Measurements from ENCODE around the gene SIK3. TPM values are rescaled to one million over a fixed set of nuclear protein-coding genes. Genes with fewer than 3 reads are reported as not detected.

Gene SIK3
- polyA plus RNA-seq, 1 experiment: 7.3 TPM

DNA sequence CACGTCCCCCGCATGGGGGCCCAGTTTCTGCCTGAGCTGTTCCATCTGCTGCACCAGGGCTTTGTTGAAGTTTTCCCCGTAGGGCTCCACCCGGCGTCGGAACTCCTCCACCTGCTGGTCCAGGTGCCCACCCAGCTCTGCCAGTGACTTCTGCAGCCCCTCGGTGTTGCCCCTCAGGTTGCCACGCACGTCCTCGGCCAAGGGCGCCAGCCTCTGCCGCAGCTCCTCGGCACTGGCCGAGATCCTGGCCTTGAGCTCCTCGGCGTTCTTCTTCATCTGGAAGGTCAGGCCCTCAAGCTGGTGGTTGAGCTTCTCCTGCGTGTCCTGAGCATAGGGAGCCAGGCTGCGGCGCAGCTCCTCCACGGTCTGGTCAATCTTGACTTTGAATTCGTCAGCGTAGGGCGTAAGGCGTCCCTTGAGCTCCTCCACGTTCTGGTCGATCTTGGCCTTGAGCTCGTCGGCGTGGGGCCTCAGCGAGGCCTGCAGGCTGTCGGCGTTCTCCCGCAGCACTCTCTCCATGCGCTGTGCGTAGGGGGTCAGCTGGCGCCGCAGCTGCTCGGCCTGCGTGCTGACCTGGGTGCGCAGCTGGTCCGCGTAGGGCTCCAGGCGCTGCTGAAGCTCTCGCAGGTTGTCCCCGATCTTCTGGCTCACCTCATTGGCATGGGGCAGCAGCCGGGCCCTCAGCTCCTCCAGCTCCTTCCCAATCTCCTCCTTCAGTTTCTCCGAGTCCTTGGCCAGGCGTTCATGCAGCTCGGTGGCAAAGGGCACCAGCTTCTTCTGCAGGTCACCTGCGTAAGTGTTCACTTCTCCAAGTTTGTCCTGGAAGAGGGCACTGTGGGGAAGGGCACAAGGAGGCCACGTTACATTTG, 276.9 kb downstream of the SIK3 start:
- TF ChIP-seq, protein P1, sequence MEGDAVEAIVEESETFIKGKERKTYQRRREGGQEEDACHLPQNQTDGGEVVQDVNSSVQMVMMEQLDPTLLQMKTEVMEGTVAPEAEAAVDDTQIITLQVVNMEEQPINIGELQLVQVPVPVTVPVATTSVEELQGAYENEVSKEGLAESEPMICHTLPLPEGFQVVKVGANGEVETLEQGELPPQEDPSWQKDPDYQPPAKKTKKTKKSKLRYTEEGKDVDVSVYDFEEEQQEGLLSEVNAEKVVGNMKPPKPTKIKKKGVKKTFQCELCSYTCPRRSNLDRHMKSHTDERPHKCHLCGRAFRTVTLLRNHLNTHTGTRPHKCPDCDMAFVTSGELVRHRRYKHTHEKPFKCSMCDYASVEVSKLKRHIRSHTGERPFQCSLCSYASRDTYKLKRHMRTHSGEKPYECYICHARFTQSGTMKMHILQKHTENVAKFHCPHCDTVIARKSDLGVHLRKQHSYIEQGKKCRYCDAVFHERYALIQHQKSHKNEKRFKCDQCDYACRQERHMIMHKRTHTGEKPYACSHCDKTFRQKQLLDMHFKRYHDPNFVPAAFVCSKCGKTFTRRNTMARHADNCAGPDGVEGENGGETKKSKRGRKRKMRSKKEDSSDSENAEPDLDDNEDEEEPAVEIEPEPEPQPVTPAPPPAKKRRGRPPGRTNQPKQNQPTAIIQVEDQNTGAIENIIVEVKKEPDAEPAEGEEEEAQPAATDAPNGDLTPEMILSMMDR (IDR thresholded peaks at IDR 0.05; ENCODE audit: insufficient read depth, low read depth, low read length): no peak
- no peak for DNase-seq (ENCODE audit: low read depth)
- no peak overlapping the region for H3K4me3 ChIP-seq (ENCODE audit: low read depth, low read length)
- ChIA-PET POLR2A (no interaction called here), CTCF (interaction anchor here (1.1 to 1.5 kb wide), 2 partner anchors 15 to 89 kb away, joined by 4 to 5 read pairs; no protein-coding TSS in a partner anchor)
- no peaks in the 10 kb centered on the region for H3K36me3 ChIP-seq (ENCODE audit: control insufficient read depth, insufficient read depth, low read length)
- H3K27me3 ChIP-seq (ENCODE audit: control insufficient read depth, insufficient read depth, low read length): no peaks in the 10 kb centered on the region

- ChIA-PET CTCF (interaction anchor here (1.3 kb wide), 1 partner anchor 28 kb away, joined by 3 read pairs; the partner anchor contains the start of gene APOA5), POLR2A (no interaction called here)
- TF ChIP-seq, protein P1 (IDR thresholded peaks at IDR 0.05; ENCODE audit: insufficient read depth, low read depth, low read length): no peak
- no peaks in the 10 kb centered on the region for H3K36me3 ChIP-seq (ENCODE audit: control insufficient read depth, insufficient read depth, low read length)
- H3K27me3 ChIP-seq (ENCODE audit: control insufficient read depth, insufficient read depth, low read length): no peaks in the 10 kb centered on the region
- DNase-seq (ENCODE audit: low read depth): no peak
- H3K4me3 ChIP-seq (ENCODE audit: low read depth, low read length): no peak overlapping the region
These were observed 279.2 kb downstream of the SIK3 start for GRCh38 chr11:116819049-116819448.

- no peak for DNase-seq (ENCODE audit: low read depth)
- CTCF ChIA-PET: no interaction called here
These were observed 283.7 kb downstream of the SIK3 start for GRCh38 chr11:116814502-116814901.

GRCh38 chr11:116813781-116814471, 284.3 kb downstream of the SIK3 start:
- no peaks in the 10 kb centered on the region for H3K27me3 ChIP-seq (ENCODE audit: control insufficient read depth, insufficient read depth, low read length)
- no peaks in the 10 kb centered on the region for H3K36me3 ChIP-seq (ENCODE audit: control insufficient read depth, insufficient read depth, low read length)
- no peak for DNase-seq (ENCODE audit: low read depth)
- ChIA-PET CTCF (interaction anchor here (0.7 to 1.4 kb wide), 4 partner anchors 22 to 292 kb away, joined by 4 to 6 read pairs (median 4); partner anchors contain the start of gene APOA5), POLR2A (no interaction called here)
- TF ChIP-seq, protein P1 (IDR thresholded peaks at IDR 0.05; ENCODE audit: insufficient read depth, low read depth, low read length): no peak
- no peak overlapping the region for H3K4me3 ChIP-seq (ENCODE audit: low read depth, low read length)

More at GRCh38 chr11:116814502-116814901, 283.7 kb downstream of the SIK3 start:
- POLR2A ChIA-PET: no interaction called here
- no peaks in the 10 kb centered on the region for H3K36me3 ChIP-seq (ENCODE audit: control insufficient read depth, insufficient read depth, low read length)
- TF ChIP-seq, protein P1 (IDR thresholded peaks at IDR 0.05; ENCODE audit: insufficient read depth, low read depth, low read length): no peak
- H3K4me3 ChIP-seq (ENCODE audit: low read depth, low read length): no peak overlapping the region
- H3K27me3 ChIP-seq (ENCODE audit: control insufficient read depth, insufficient read depth, low read length): no peaks in the 10 kb centered on the region

DNA sequence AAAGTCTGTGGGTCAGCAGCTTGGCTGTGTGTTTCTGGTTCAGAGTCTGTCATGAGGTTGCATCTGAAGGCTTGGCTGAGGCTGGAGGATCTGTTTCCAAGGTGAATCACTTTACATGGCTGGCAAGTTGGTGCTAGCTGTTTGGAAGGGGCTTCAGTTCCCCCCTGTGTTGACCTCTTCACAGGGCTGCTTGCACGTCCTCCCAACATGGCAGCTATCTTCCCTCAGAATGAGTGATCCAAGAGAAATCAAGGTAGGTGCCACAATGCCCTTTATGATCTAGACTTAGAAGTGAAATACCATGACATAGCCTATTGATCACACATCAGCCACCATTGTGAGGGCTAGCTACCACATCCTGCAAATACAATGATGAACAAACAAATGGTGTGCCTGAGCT, 285.1 kb downstream of the SIK3 start:
- DNase-seq (ENCODE audit: low read depth): no peak
- TF ChIP-seq, protein P1 (IDR thresholded peaks at IDR 0.05; ENCODE audit: insufficient read depth, low read depth, low read length): no peak
- ChIA-PET POLR2A (no interaction called here), CTCF (interaction anchor here (0.7 to 1.4 kb wide), 5 partner anchors 22 to 293 kb away, joined by 3 to 6 read pairs (median 4); partner anchors contain the start of gene APOA5)
- H3K4me3 ChIP-seq (ENCODE audit: low read depth, low read length): no peak overlapping the region
- H3K36me3 ChIP-seq (ENCODE audit: control insufficient read depth, insufficient read depth, low read length): no peaks in the 10 kb centered on the region
- H3K27me3 ChIP-seq (ENCODE audit: control insufficient read depth, insufficient read depth, low read length): no peaks in the 10 kb centered on the region

Data from BJ (cell line).